GM12878 (cell line): ENCODE measurements around the gene BMPR1B.

Experiments used
- CHD2 ChIP-seq: IDR thresholded peaks from 2 replicates; pipeline ENCODE4 v1.6.1; 2011; ENCODE audit warnings: low read depth, low read length, improper control_type of control experiment, borderline replicate concordance
- POLR2A ChIP-seq: IDR thresholded peaks from 2 replicates; pipeline ENCODE4 v1.6.1; 2011; ENCODE audit warnings: low read depth, mild to moderate bottlenecking, low read length

DNA sequence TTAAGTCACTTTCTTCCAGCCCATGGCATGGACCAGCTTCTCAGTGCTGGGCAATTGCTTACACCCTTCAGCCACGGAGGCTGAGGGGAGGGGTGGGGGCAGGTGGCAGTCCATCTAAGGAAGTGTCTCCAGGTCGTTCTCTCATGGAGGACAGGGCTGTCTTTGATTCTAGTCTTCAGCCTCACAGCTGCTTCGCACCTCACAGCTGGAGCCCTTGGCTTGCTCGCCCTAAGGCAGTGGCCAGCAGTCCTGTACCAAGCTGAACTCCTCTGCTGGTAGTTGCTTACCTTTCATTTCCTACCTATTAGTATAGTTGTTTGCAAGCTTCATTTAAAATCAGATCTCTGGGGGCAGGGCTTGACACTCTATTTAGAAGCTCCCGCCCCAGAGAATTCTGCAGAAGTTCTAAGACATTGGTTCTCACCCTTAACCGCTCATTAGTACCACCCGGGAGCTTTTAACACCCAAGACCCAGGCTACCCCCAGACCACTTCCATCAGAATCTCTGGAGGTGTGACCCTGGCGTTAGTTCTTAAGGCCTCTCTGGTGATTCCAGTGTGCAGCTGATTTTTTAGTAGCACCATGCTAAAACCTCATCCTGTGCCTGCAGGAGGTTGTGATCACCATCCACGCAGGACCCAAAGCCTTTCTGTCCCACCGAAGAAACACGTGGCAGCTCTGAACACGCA lies 404.2 kb downstream of the BMPR1B start:
- TF ChIP-seq CHD2 (no peak), POLR2A (no peak)
